Ishikawa (cell line): ENCODE measurements around the gene TOX2.

Experiments
- CEBPB ChIP-seq: IDR thresholded peaks from 2 replicates; pipeline ENCODE4 v1.6.1; 2012
- EGR1 ChIP-seq: IDR thresholded peaks from 2 replicates; pipeline ENCODE4 v1.6.1; 2012
- EP300 ChIP-seq: IDR thresholded peaks from 2 replicates; pipeline ENCODE4 v1.6.1; 2012; ENCODE audit warnings: borderline replicate concordance
- RAD21 ChIP-seq: IDR thresholded peaks from 2 replicates; pipeline ENCODE4 v1.6.1; 2012; ENCODE audit warnings: low read depth
- TAF1 ChIP-seq: IDR thresholded peaks from 2 replicates; pipeline ENCODE4 v1.6.1; 2012; ENCODE audit warnings: low read depth, mild to moderate bottlenecking
- TCF12 ChIP-seq: IDR thresholded peaks from 2 replicates; pipeline ENCODE4 v1.6.1; 2012; ENCODE audit warnings: low read depth
- TEAD4 ChIP-seq: IDR thresholded peaks from 2 replicates; pipeline ENCODE4 v1.6.1; 2012
- YY1 ChIP-seq: IDR thresholded peaks from 2 replicates; pipeline ENCODE4 v1.6.1; 2012; ENCODE audit warnings: low read depth
- ZBTB7A ChIP-seq: IDR thresholded peaks from 2 replicates; pipeline ENCODE4 v1.6.1; 2012; ENCODE audit warnings: low read depth
- TF ChIP-seq, protein P1 (sequence below): IDR thresholded peaks from 2 replicates; pipeline ENCODE4 v1.6.1; 2012
- TF ChIP-seq, protein P2 (sequence below): IDR thresholded peaks from 2 replicates; pipeline ENCODE4 v1.6.1; 2012; ENCODE audit warnings: low read depth, mild to moderate bottlenecking

DNA sequence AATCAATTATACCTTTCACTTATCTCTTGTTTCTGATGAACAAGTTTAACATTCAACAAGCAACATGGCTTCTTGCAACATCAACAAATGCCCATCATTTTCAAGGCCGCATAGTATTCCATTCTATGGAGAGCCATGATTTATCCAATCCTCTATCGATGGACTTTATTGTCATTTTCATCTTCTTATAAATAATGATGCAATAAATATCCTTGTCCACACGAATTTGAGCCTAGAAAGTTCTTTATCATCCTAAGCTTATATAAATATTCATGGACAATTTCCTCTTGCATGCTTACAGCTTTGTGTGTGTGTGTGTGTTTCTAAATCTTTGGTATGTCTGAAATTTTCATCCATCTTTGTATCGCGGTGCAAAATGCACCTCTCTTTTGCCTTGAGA is 29.1 kb downstream of the TOX2 start:
- TF ChIP-seq CEBPB (no peak), ZBTB7A (no peak), YY1 (no peak), EP300 (no peak), TEAD4 (no peak), TAF1 (no peak), RAD21 (no peak), TCF12 (no peak), EGR1 (no peak)
- TF ChIP-seq, protein P1, sequence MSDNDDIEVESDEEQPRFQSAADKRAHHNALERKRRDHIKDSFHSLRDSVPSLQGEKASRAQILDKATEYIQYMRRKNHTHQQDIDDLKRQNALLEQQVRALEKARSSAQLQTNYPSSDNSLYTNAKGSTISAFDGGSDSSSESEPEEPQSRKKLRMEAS, result no peak
- TF ChIP-seq, protein P2, sequence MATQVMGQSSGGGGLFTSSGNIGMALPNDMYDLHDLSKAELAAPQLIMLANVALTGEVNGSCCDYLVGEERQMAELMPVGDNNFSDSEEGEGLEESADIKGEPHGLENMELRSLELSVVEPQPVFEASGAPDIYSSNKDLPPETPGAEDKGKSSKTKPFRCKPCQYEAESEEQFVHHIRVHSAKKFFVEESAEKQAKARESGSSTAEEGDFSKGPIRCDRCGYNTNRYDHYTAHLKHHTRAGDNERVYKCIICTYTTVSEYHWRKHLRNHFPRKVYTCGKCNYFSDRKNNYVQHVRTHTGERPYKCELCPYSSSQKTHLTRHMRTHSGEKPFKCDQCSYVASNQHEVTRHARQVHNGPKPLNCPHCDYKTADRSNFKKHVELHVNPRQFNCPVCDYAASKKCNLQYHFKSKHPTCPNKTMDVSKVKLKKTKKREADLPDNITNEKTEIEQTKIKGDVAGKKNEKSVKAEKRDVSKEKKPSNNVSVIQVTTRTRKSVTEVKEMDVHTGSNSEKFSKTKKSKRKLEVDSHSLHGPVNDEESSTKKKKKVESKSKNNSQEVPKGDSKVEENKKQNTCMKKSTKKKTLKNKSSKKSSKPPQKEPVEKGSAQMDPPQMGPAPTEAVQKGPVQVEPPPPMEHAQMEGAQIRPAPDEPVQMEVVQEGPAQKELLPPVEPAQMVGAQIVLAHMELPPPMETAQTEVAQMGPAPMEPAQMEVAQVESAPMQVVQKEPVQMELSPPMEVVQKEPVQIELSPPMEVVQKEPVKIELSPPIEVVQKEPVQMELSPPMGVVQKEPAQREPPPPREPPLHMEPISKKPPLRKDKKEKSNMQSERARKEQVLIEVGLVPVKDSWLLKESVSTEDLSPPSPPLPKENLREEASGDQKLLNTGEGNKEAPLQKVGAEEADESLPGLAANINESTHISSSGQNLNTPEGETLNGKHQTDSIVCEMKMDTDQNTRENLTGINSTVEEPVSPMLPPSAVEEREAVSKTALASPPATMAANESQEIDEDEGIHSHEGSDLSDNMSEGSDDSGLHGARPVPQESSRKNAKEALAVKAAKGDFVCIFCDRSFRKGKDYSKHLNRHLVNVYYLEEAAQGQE, result no peak
